NCI-H2081 (cell line): ENCODE data around the gene RHCE.
"Not testable (repeated sequence)": the region's sequence is repeated elsewhere in the genome, so short reads cannot be mapped to it uniquely, and the experiment has no call there.

Source experiments
- DNase-seq, 2 experiments: peaks; one replicate each; lab custom pipeline; 2025; lab: John Stamatoyannopoulos, UW

Gene RHCE

GRCh38 chr1:25341746-25342145, 78.9 kb downstream of the RHCE start:
- no peak for DNase-seq

DNA sequence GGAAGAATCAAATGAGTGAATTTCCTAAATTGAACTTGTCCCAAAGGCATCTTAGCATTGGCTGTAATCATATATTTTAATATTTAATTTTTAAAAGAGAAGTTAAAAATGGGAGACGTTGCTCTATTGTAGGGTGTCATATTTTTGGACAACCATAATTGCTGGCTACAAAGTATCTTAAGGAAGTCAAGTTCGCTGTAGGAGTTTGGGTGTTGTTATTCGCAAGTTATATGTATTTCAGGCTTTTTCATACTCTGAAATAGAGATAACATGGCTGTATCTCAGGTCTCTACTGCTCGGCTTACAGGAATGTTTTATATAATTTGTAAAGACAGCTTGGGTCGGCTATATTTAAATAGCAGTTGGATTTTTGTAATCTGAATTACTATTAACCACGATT, 81.6 kb downstream of the RHCE start:
- no peak for DNase-seq

DNA sequence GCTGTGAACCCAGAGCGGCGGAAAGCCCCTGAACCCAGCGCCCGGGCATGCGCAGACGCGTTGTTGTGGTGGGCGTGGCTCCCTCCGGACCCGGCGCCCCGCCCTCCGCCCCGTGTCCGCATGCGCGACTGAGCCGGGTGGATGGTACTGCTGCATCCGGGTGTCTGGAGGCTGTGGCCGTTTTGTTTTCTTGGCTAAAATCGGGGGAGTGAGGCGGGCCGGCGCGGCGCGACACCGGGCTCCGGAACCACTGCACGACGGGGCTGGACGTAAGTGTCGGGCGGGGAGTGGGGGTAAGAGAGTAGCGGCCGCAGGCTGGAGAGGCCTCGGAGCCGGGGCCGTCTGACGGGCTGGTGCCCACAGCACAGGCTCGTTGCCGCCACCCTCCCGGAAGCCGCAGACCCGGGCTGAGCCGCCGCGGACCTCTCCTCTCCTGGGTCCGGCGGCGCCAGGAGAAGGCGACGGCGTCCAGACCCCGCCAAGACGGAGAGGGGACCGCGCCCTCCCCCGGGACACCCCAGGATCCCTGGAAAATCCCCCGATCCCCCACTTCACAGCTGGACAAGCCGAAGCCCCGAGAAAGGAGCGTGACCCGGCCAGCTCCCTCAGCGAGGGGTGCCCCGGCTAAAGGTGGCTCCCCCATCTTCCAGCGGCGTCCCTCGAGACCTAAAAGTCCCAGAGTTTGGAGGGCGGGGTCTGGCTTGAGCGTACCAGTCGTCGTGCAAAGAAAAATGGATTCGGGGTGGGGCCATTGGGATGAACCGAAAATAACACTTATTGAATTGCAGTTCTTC, 82.2 kb downstream of the RHCE start, which contains the start of gene TMEM50A:
Gene TMEM50A, plus strand, starts transcription at position 147 of the 794 bp plus-strand sequence. CDS start 2,153 bp downstream, outside the sequence.
- DNase-seq = peak; percentile 80 to 83

- DNase-seq = not testable (repeated sequence)
Measured at GRCh38 chr1:25337483-25338187, 83.0 kb downstream of the RHCE start.

GRCh38 chr1:25336922-25337354, 83.7 kb downstream of the RHCE start:
- not testable (repeated sequence) for DNase-seq

GRCh38 chr1:25329950-25330349, 90.7 kb downstream of the RHCE start:
- not testable (repeated sequence) for DNase-seq

DNA sequence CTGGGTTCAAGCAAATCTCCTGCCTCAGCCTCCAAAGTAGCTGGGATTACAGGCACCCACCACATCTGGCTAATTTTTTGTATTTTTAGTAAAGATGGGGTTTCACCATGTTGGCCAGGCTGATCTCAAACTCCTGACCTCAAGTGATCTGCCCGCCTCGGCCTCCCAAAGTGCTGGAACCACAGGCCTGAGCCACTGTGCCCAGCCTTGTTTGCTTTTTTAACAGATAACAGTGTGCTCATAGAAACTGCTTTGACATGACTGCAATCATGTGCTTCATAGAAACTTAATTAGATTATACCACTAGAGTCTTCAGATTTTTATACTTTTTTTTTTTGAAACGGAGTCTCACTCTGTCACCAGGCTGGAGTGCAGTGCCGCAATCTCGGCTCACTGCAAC, 91.3 kb downstream of the RHCE start:
- DNase-seq = not testable (repeated sequence)

- not testable (repeated sequence) for DNase-seq
Measured at GRCh38 chr1:25328791-25329185, 91.8 kb downstream of the RHCE start.

DNA sequence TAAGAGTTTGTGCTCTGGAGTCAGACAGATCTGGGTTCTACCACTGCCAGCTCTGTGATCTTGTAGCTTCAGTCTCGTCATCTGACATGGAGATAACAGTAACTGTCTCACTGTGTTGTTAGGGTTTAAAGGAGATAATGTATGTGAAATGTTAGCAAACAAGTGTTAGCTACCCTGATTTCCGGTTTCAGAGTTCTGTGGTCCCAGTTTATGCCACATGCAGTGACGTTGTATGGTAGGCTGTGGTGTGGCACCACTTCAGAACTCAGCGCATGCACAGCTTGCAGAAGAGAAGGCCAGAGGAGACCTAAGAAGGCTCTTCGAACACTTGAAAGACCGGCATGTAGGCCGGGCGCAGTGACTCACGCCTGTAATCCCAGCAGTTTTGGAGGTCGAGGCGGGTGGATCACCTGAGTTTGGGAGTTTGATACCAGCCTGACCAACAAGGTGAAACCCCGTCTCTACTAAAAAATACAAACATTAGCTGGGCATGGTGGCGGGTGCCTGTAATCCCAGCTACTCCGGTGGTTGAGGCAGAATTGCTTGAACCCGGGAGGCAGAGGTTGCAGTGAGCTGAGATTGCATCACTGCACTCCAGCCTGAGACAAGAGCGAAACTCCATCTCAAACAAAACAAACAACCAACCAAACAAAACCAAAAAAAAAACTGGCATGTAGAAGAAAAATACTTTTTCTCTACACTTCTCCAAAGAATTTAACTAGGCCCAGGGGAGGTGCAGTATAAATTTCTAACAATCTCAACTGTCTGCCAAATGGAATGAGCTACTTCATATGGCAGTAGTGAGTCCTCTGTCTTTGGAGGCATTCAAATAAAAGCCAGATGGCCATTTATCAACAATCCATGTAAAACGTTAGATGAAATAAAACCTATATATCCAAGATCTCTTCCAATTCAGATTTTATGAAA, 92.5 kb downstream of the RHCE start:
- not testable (repeated sequence) for DNase-seq

DNA sequence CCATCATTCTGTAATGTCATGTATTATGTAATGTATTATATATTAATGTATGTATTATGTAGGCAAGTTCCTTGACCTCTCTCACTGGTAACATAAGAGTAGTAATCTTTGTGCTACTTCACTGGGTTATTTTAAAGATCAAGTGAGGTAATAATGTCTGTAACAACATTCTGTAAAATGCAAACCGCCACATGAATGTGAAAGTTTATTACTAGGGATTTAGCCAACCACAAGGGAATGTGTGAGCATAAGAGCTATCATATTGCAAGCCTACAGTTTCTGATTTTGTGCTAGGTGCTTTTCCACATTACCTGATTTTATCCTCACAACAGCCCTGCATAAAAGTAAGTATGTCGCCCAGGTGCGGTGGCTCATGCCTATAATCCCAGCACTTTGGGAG, 96.2 kb downstream of the RHCE start:
- DNase-seq = not testable (repeated sequence)

DNA sequence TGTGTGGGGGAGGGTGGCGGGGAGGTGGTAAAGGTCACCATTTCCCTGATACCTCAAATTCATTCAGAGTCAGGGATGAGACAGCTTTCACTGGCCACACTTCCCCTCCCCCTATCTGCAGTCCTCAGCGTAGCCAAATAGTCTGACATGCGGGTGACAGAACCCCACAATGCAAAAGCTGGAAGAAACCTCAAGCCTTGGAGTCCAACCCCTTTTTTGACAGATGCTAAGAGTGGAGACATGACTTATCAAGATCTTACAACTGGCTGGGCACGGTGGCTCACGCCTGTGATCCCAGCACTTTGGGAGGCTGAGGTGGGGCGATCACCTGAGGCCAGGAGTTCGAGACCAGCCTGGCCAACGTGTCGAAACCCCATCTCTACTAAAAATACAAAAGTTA, 98.5 kb downstream of the RHCE start:
- not testable (repeated sequence) for DNase-seq

GRCh38 chr1:25320314-25320938, 100.2 kb downstream of the RHCE start:
- not testable (repeated sequence) for DNase-seq

GRCh38 chr1:25312806-25313470, 107.7 kb downstream of the RHCE start:
- DNase-seq = not testable (repeated sequence)
